ENCODE measurements around the gene CEP350. TPM values are rescaled to one million over a fixed set of nuclear protein-coding genes. Genes with fewer than 3 reads are reported as not detected.
"Not testable (repeated sequence)": the region's sequence is repeated elsewhere in the genome, so short reads cannot be mapped to it uniquely, and the experiment has no call there.

CEP350 gene
- total RNA-seq, 1 donor from 2014 or later, result 31.1 TPM

GRCh38 chr1:179958359-179958758 is 3.7 kb downstream of the CEP350 start:
- no peak for FAIRE-seq
- no peak for TF ChIP-seq CTCF (IDR thresholded peaks at IDR 0.05; ENCODE audit: insufficient read depth, low read length, severe bottlenecking)
- Histone ChIP-seq H3K4me3 (ENCODE audit: low read depth, low read length) (no peak overlapping the region), H3K27me3 (ENCODE audit: control insufficient read depth, insufficient read depth, low read length) (no peaks in the 10 kb centered on the region), H3K36me3 (ENCODE audit: control insufficient read depth, insufficient read depth, low read length) (no peaks in the 10 kb centered on the region)
- DNase-seq (ENCODE audit: low read depth), result no peak

- H3K36me3 ChIP-seq (ENCODE audit: control insufficient read depth, insufficient read depth, low read length); FAIRE-seq; H3K27me3 ChIP-seq (ENCODE audit: control insufficient read depth, insufficient read depth, low read length); H3K4me3 ChIP-seq (ENCODE audit: low read depth, low read length); DNase-seq (ENCODE audit: low read depth): not testable (repeated sequence)
These were observed 7.6 kb downstream of the CEP350 start for GRCh38 chr1:179962168-179962567.

GRCh38 chr1:179966551-179966950 is 11.9 kb downstream of the CEP350 start:
- H3K4me3 ChIP-seq (ENCODE audit: low read depth, low read length), result no peak overlapping the region
- DNase-seq (ENCODE audit: low read depth), result no peak
- H3K36me3 ChIP-seq (ENCODE audit: control insufficient read depth, insufficient read depth, low read length), result no peaks in the 10 kb centered on the region
- TF ChIP-seq CTCF (IDR thresholded peaks at IDR 0.05; ENCODE audit: insufficient read depth, low read length, severe bottlenecking), result no peak
- no peaks in the 10 kb centered on the region for H3K27me3 ChIP-seq (ENCODE audit: control insufficient read depth, insufficient read depth, low read length)
- no peak for FAIRE-seq

- no peaks in the 10 kb centered on the region for H3K27me3 ChIP-seq (ENCODE audit: control insufficient read depth, insufficient read depth, low read length)
- no peak overlapping the region for H3K4me3 ChIP-seq (ENCODE audit: low read depth, low read length)
- no peak for DNase-seq (ENCODE audit: low read depth)
- no peak for TF ChIP-seq CTCF (IDR thresholded peaks at IDR 0.05; ENCODE audit: insufficient read depth, low read length, severe bottlenecking)
- no peaks in the 10 kb centered on the region for H3K36me3 ChIP-seq (ENCODE audit: control insufficient read depth, insufficient read depth, low read length)
- FAIRE-seq, result no peak
These were observed 13.8 kb downstream of the CEP350 start for GRCh38 chr1:179968284-179968993.

GRCh38 chr1:179968994-179969919 is 14.6 kb downstream of the CEP350 start:
- Histone ChIP-seq H3K36me3 (ENCODE audit: control insufficient read depth, insufficient read depth, low read length) (no peaks in the 10 kb centered on the region), H3K4me3 (ENCODE audit: low read depth, low read length) (no peak overlapping the region), H3K27me3 (ENCODE audit: control insufficient read depth, insufficient read depth, low read length) (no peaks in the 10 kb centered on the region)
- no peak for DNase-seq (ENCODE audit: low read depth)
- FAIRE-seq, result no peak
- no peak for TF ChIP-seq CTCF (IDR thresholded peaks at IDR 0.05; ENCODE audit: insufficient read depth, low read length, severe bottlenecking)

- no peak for FAIRE-seq
- TF ChIP-seq CTCF (IDR thresholded peaks at IDR 0.05; ENCODE audit: insufficient read depth, low read length, severe bottlenecking), result no peak
- H3K4me3 ChIP-seq (ENCODE audit: low read depth, low read length), result no peak overlapping the region
- no peaks in the 10 kb centered on the region for H3K36me3 ChIP-seq (ENCODE audit: control insufficient read depth, insufficient read depth, low read length)
- DNase-seq (ENCODE audit: low read depth), result no peak
- H3K27me3 ChIP-seq (ENCODE audit: control insufficient read depth, insufficient read depth, low read length), result no peaks in the 10 kb centered on the region
These were observed 15.4 kb downstream of the CEP350 start for GRCh38 chr1:179969962-179970361.
